Kidney epithelial cell (primary cell): ENCODE results near the gene ALS2. TPM values are rescaled to one million over a fixed set of nuclear protein-coding genes. Genes with fewer than 3 reads are reported as not detected.

Experiments used
- DNase-seq: peaks from one replicate; pipeline ENCODE4 v3.0.0-alpha.2; 2010; ENCODE audit warnings: low read depth
- H3K27me3 ChIP-seq: 2 replicates; pipeline ENCODE4 v1.6.0; 2011; ENCODE audit warnings: low read length; ENCODE audit not compliant: control insufficient read depth, insufficient read depth
- H3K36me3 ChIP-seq: 2 replicates; pipeline ENCODE4 v1.5.1; 2011; ENCODE audit warnings: low read length; ENCODE audit not compliant: control insufficient read depth, insufficient read depth
- H3K4me3 ChIP-seq: 2 replicates; pipeline ENCODE4 v1.5.1; 2011; ENCODE audit warnings: low read depth, mild to moderate bottlenecking, control low read depth, low read length
- total RNA-seq: library from RNA; depleted of rRNA; stranded (reverse); fragments of >200 nt; gene quantifications from 2 replicates; pipeline ENCODE4 v1.2.3, GENCODE V29; 2015
- TF ChIP-seq, protein P1 (sequence below): IDR thresholded peaks from 2 replicates; pipeline ENCODE4 v1.5.1; 2011; ENCODE audit warnings: mild to moderate bottlenecking, moderate library complexity, low read length, control low read depth, inconsistent platforms; ENCODE audit not compliant: insufficient read depth, poor library complexity, severe bottlenecking

Gene ALS2
- total RNA-seq, 1 donor from 2014 or later, result 25.6 TPM

DNA sequence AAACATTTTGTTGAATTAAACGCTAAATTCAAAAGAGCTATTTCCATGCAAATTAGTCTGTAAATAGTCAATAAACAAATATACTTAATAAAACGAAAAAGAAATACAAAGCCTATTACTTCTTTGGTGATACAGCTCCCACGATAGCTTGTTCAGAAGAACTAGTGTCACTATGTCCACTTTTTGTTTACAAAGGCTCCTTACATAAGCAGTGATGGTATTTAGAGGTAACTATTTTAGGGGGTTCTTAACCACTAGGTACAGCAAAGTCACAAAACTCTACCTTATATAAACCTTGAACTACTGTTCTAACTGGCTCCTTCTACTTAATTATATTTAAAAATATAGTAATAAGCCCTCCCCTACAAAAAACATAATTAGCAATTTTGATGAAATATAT is 21.9 kb downstream of the ALS2 start:
- no peak for DNase-seq
- Histone ChIP-seq H3K27me3 (no peaks in the 10 kb centered on the region), H3K4me3 (no peak overlapping the region), H3K36me3 (peaks cover 2% of the 10 kb centered on the region)
- TF ChIP-seq, protein P1, sequence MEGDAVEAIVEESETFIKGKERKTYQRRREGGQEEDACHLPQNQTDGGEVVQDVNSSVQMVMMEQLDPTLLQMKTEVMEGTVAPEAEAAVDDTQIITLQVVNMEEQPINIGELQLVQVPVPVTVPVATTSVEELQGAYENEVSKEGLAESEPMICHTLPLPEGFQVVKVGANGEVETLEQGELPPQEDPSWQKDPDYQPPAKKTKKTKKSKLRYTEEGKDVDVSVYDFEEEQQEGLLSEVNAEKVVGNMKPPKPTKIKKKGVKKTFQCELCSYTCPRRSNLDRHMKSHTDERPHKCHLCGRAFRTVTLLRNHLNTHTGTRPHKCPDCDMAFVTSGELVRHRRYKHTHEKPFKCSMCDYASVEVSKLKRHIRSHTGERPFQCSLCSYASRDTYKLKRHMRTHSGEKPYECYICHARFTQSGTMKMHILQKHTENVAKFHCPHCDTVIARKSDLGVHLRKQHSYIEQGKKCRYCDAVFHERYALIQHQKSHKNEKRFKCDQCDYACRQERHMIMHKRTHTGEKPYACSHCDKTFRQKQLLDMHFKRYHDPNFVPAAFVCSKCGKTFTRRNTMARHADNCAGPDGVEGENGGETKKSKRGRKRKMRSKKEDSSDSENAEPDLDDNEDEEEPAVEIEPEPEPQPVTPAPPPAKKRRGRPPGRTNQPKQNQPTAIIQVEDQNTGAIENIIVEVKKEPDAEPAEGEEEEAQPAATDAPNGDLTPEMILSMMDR, result no peak

DNA sequence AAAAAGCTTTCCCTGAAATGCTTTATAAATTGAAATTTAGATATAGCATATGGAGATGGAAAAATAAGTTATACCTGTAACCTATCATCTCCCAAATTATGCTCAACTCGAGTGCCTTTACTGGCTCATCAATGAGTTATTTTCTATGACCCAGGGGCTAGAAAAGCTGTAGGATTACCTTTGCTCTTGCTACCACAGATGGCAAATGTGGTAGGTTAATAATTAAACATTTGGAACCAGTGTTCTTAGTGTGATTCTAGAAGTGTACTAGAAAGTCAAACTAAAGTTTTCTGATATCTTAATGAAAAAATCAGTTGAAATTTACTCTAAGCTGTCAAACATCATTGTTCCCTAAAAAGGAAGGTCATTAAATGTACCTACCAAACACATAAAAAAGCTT is 22.5 kb downstream of the ALS2 start:
- TF ChIP-seq, protein P1, result no peak
- Histone ChIP-seq H3K4me3 (no peak overlapping the region), H3K36me3 (peaks cover 2% of the 10 kb centered on the region), H3K27me3 (no peaks in the 10 kb centered on the region)
- no peak for DNase-seq

DNA sequence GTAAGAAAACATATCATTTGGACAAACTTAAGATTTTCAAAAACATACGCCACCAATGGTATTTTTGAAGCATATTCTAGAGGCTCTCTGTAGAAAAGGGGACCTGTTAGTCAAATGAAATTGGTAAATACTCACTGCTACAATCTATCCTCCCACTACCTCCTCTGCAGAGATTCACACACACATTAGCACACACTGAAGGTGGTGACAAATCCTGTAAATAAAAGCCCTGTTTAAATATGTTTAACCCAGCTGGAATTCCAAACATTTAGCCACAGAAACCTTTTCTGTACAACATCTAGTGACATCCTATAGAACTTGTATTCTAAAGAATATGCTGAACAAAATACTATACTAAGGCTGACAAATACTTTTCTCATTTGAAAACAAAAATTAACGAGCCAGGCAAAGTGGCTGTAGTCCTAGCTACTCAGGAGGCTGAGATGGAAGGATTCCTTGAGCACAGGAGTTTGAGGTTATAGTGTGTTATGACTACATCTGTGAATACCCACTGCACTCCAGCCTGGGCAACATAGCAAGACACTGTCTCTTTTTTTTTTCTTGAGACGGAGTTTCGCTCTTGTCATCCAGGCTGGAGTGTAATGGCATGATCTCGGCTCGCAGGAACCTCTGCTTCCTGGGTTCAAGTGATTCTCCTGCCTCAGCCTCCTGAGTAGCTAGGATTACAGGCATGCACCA is 25.9 kb downstream of the ALS2 start:
- Histone ChIP-seq H3K27me3 (no peaks in the 10 kb centered on the region), H3K36me3 (no peaks in the 10 kb centered on the region), H3K4me3 (no peak overlapping the region)
- DNase-seq, result no peak
- TF ChIP-seq, protein P1, result no peak

DNA sequence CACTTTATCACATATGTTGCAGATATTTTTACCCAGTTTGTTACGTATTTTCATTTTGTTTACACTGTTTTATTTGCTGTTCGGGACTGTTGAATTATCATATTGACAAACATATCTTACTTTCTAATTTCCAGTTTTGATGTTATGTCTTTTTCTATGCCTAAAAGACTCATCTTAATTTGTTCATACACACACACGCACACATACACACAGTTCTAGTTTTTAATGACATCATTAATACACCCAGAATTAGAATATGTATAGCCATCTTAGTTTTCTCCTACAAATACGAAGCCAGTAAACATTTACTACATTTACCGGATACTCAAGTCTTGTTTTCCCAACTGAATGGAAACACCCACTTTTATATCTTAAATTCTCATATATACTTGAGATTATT is 29.2 kb downstream of the ALS2 start:
- no peak for DNase-seq
- Histone ChIP-seq H3K27me3 (no peaks in the 10 kb centered on the region), H3K36me3 (no peaks in the 10 kb centered on the region), H3K4me3 (no peak overlapping the region)
- TF ChIP-seq, protein P1, result no peak

- Histone ChIP-seq H3K4me3 (no peak overlapping the region), H3K36me3 (no peaks in the 10 kb centered on the region), H3K27me3 (no peaks in the 10 kb centered on the region)
- no peak for DNase-seq
- TF ChIP-seq, protein P1, result no peak
Observed at GRCh38 chr2:201746551-201746950, 34.2 kb downstream of the ALS2 start.

- no peaks in the 10 kb centered on the region for H3K27me3 ChIP-seq
- TF ChIP-seq, protein P1, result no peak
- no peaks in the 10 kb centered on the region for H3K36me3 ChIP-seq
- H3K4me3 ChIP-seq, result no peak overlapping the region
- DNase-seq, result no peak
Observed at GRCh38 chr2:201735486-201735885, 45.2 kb downstream of the ALS2 start.
